ENCODE data around the gene SND1.

The SND1 gene

DNA sequence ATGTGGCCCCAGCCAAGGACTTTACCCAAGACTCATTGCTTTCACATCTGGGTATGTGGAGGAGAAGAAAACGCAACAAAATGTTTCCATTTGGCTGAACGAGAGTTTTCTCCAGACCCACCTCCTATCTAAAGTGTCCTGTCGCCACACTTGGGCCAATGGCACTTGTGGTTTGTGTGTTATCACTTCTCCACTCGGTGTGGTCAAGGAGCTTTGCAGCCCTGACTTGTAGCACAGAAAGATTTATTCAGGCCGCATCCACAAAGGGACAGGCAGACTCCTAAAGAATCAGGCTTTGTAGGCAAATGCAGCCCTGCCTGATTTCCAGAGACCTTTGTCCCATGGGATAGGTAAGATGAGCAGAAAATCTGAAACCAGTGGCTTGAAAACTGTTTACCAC is 392.1 kb downstream of the SND1 start:
- Histone ChIP-seq H3K79me2 (ENCODE audit: insufficient read depth, low read length) (no peaks in the 10 kb centered on the region; the same call in 1 of the 2 replicates), H3K4me2 (ENCODE audit: low read depth, low read length, poor library complexity, severe bottlenecking) (no peak overlapping the region), H3F3A (ENCODE audit: insufficient read depth) (no peaks in the 10 kb centered on the region), H3K9me3 (ENCODE audit: insufficient read depth, low read length) (no peaks in the 10 kb centered on the region), H3K27me3 (ENCODE audit: low read length) (no peaks in the 10 kb centered on the region), H3K36me3 (ENCODE audit: low read length) (no peaks in the 10 kb centered on the region), H2AFZ (ENCODE audit: low read depth, low read length, severe bottlenecking) (no peak overlapping the region), H3K4me3 (ENCODE audit: insufficient read depth, low read length, poor library complexity, severe bottlenecking) (no peak overlapping the region), H3K9me2 (replicated peaks; ENCODE audit: insufficient read depth, low read length) (no peaks in the 10 kb centered on the region), H3K9ac (ENCODE audit: low read length) (no peak overlapping the region), H4K20me1 (ENCODE audit: low read depth, low read length) (no peaks in the 10 kb centered on the region), H3K27ac (ENCODE audit: low read depth, low read length) (no peak overlapping the region)
- no peak for TF ChIP-seq EZH2phosphoT487 (conservative IDR thresholded peaks at IDR 0.05; ENCODE audit: low read length)
- TF ChIP-seq, protein P1, sequence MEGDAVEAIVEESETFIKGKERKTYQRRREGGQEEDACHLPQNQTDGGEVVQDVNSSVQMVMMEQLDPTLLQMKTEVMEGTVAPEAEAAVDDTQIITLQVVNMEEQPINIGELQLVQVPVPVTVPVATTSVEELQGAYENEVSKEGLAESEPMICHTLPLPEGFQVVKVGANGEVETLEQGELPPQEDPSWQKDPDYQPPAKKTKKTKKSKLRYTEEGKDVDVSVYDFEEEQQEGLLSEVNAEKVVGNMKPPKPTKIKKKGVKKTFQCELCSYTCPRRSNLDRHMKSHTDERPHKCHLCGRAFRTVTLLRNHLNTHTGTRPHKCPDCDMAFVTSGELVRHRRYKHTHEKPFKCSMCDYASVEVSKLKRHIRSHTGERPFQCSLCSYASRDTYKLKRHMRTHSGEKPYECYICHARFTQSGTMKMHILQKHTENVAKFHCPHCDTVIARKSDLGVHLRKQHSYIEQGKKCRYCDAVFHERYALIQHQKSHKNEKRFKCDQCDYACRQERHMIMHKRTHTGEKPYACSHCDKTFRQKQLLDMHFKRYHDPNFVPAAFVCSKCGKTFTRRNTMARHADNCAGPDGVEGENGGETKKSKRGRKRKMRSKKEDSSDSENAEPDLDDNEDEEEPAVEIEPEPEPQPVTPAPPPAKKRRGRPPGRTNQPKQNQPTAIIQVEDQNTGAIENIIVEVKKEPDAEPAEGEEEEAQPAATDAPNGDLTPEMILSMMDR (IDR thresholded peaks at IDR 0.05; ENCODE audit: insufficient read depth, low read length, poor library complexity, severe bottlenecking) = no peak

DNA sequence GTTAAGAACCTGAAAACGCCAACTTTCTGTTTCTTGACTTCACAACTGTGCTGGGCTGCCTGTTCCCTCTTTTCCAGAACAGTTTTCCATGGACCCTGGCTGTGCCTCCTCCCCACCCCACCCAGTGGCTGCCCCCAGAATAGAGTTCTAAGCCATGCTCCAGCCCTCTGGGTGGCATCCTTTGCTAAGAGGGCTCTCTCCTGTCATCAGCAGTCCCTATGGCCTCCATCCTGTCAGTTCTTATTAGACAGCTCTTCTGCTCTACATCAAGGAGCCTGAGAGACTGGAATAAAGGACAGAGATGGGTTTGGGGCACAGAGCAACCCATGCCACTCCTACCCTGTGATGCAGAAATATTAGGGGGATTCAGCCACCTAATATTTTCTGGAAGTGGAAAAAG is 393.2 kb downstream of the SND1 start:
- Histone ChIP-seq H3F3A (ENCODE audit: insufficient read depth) (no peaks in the 10 kb centered on the region), H3K27ac (ENCODE audit: low read depth, low read length) (no peak overlapping the region), H3K27me3 (ENCODE audit: low read length) (no peaks in the 10 kb centered on the region), H3K9ac (ENCODE audit: low read length) (no peak overlapping the region), H3K9me3 (ENCODE audit: insufficient read depth, low read length) (no peaks in the 10 kb centered on the region), H2AFZ (ENCODE audit: low read depth, low read length, severe bottlenecking) (no peak overlapping the region), H3K4me3 (ENCODE audit: insufficient read depth, low read length, poor library complexity, severe bottlenecking) (no peak overlapping the region), H3K79me2 (ENCODE audit: insufficient read depth, low read length) (no peaks in the 10 kb centered on the region), H3K9me2 (replicated peaks; ENCODE audit: insufficient read depth, low read length) (no peaks in the 10 kb centered on the region), H3K4me2 (ENCODE audit: low read depth, low read length, poor library complexity, severe bottlenecking) (no peak overlapping the region), H3K36me3 (ENCODE audit: low read length) (no peaks in the 10 kb centered on the region), H4K20me1 (ENCODE audit: low read depth, low read length) (no peaks in the 10 kb centered on the region)
- TF ChIP-seq EZH2phosphoT487 (conservative IDR thresholded peaks at IDR 0.05; ENCODE audit: low read length) = no peak

DNA sequence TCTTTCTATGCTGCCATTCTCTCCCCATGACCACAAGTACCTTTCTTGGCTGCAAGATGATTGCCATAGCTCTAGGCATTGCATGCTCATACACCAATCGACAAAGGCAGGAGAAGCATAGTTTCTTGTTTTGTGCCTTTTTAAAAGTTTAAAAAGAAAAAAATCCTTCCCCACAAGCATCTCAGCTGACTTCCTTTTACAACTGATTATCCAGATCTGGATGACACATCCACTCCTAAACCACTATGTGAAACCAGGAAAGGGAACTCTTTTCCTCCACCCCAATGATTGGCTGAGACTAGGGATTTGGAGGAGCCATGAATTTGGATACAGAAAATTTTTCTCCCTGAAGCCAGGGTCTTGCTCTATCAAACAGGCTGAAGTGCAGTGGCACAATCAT is 393.8 kb downstream of the SND1 start:
- no peak overlapping the region for H3K4me2 ChIP-seq (ENCODE audit: low read depth, low read length, poor library complexity, severe bottlenecking)

GRCh38 chr7:128052404-128052803 is 400.4 kb downstream of the SND1 start:
- H3F3A ChIP-seq (ENCODE audit: insufficient read depth) = no peaks in the 10 kb centered on the region
- TF ChIP-seq EZH2phosphoT487 (conservative IDR thresholded peaks at IDR 0.05; ENCODE audit: low read length) = no peak
- TF ChIP-seq, protein P1 (IDR thresholded peaks at IDR 0.05; ENCODE audit: insufficient read depth, low read length, poor library complexity, severe bottlenecking) = no peak
- H3K9ac ChIP-seq (ENCODE audit: low read length) = no peak overlapping the region
- H3K9me3 ChIP-seq (ENCODE audit: insufficient read depth, low read length) = no peaks in the 10 kb centered on the region
- H3K36me3 ChIP-seq (ENCODE audit: low read length) = no peaks in the 10 kb centered on the region
- no peaks in the 10 kb centered on the region for H3K79me2 ChIP-seq (ENCODE audit: insufficient read depth, low read length)
- H3K4me3 ChIP-seq (ENCODE audit: insufficient read depth, low read length, poor library complexity, severe bottlenecking) = no peak overlapping the region
- no peak overlapping the region for H3K27ac ChIP-seq (ENCODE audit: low read depth, low read length)
- H4K20me1 ChIP-seq (ENCODE audit: low read depth, low read length) = no peaks in the 10 kb centered on the region
- no peaks in the 10 kb centered on the region for H3K27me3 ChIP-seq (ENCODE audit: low read length)
- no peaks in the 10 kb centered on the region for H3K9me2 ChIP-seq (replicated peaks; ENCODE audit: insufficient read depth, low read length)
- H3K4me2 ChIP-seq (ENCODE audit: low read depth, low read length, poor library complexity, severe bottlenecking) = no peak overlapping the region
- H2AFZ ChIP-seq (ENCODE audit: low read depth, low read length, severe bottlenecking) = no peak overlapping the region

More for the DNA sequence above, 393.8 kb downstream of the SND1 start:
- Histone ChIP-seq H3K36me3 (ENCODE audit: low read length) (no peaks in the 10 kb centered on the region), H3K27me3 (ENCODE audit: low read length) (no peaks in the 10 kb centered on the region), H3K9me3 (ENCODE audit: insufficient read depth, low read length) (no peaks in the 10 kb centered on the region), H3K79me2 (ENCODE audit: insufficient read depth, low read length) (no peaks in the 10 kb centered on the region), H3K9ac (ENCODE audit: low read length) (no peak overlapping the region), H3K9me2 (replicated peaks; ENCODE audit: insufficient read depth, low read length) (no peaks in the 10 kb centered on the region), H2AFZ (ENCODE audit: low read depth, low read length, severe bottlenecking) (no peak overlapping the region), H4K20me1 (ENCODE audit: low read depth, low read length) (no peaks in the 10 kb centered on the region), H3K27ac (ENCODE audit: low read depth, low read length) (no peak overlapping the region), H3K4me3 (ENCODE audit: insufficient read depth, low read length, poor library complexity, severe bottlenecking) (no peak overlapping the region), H3F3A (ENCODE audit: insufficient read depth) (no peaks in the 10 kb centered on the region)
- TF ChIP-seq, protein P1 (IDR thresholded peaks at IDR 0.05; ENCODE audit: insufficient read depth, low read length, poor library complexity, severe bottlenecking) = no peak
- TF ChIP-seq EZH2phosphoT487 (conservative IDR thresholded peaks at IDR 0.05; ENCODE audit: low read length) = no peak

All from SU-DHL-6 (cell line).